Astrocyte of the spinal cord (primary cell): Measurements from ENCODE around the gene SPAG9.

ENCODE experiments used
- DNase-seq: peaks from one replicate; pipeline ENCODE4 v3.0.0; 2011; ENCODE audit warnings: low read depth, low spot score
- H3K4me3 ChIP-seq: 2 replicates; pipeline ENCODE4 v1.5.1; 2011; ENCODE audit warnings: low read depth, mild to moderate bottlenecking, low read length, moderate library complexity
- CTCF ChIP-seq: IDR thresholded peaks from 2 replicates; pipeline ENCODE4 v1.5.1; 2012; ENCODE audit warnings: low read depth, mild to moderate bottlenecking, low read length, inconsistent platforms
- in situ Hi-C: cut with HindIII; loops from 2 replicates; pipeline ENCODE4 v1.10.0; 2017; ENCODE audit warnings: low sequenced_read_pairs

The SPAG9 gene

GRCh38 chr17:51153210-51154072 is 32.8 kb upstream of the SPAG9 start, which contains the start of gene NME1:
Gene NME1 (plus strand): TSS chr17:51153559. CDS start chr17:51155655, 2,096 bp downstream.
- in situ Hi-C loops: no loop called here
- TF ChIP-seq CTCF: peak; percentile 88
- peak; percentile 99 for DNase-seq
- H3K4me3 ChIP-seq: peak within 1 kb of the TSS; percentile 73

- TF ChIP-seq CTCF: no peak
- in situ Hi-C loops: no loop called here
- peak overlapping the region; percentile 38 for H3K4me3 ChIP-seq
- DNase-seq: no peak
These were observed 32.1 kb upstream of the SPAG9 start for GRCh38 chr17:51152766-51153209.

GRCh38 chr17:51150932-51151331 is 30.3 kb upstream of the SPAG9 start:
- DNase-seq: no peak
- no peak overlapping the region for H3K4me3 ChIP-seq
- in situ Hi-C loops: no loop called here
- TF ChIP-seq CTCF: no peak

- in situ Hi-C loops: no loop called here
- no peak for DNase-seq
- H3K4me3 ChIP-seq: no peak overlapping the region
- TF ChIP-seq CTCF: no peak
These were observed 28.5 kb upstream of the SPAG9 start for GRCh38 chr17:51149163-51149562.

GRCh38 chr17:51147650-51148049 is 27.0 kb upstream of the SPAG9 start:
- no peak for DNase-seq
- in situ Hi-C loops: no loop called here
- no peak overlapping the region for H3K4me3 ChIP-seq
- TF ChIP-seq CTCF: no peak

- in situ Hi-C loops: no loop called here
- DNase-seq: no peak
- no peak for TF ChIP-seq CTCF
- H3K4me3 ChIP-seq: no peak overlapping the region
These were observed 23.8 kb upstream of the SPAG9 start for GRCh38 chr17:51144266-51145022.
